ENCODE measurements around the gene SHC1.

GRCh38 chr1:154959426-154959780 lies 11.1 kb downstream of the SHC1 start:
- no peak for TF ChIP-seq EZH2 (IDR thresholded peaks at IDR 0.05)
- no peak for TF ChIP-seq POLR2AphosphoS5 (IDR thresholded peaks at IDR 0.05; ENCODE audit: borderline replicate concordance, low read depth, low read length)

Data from SK-N-MC (cell line).